Spleen (tissue), 7 donors: Measurements from ENCODE around the gene LRRN2.

Experiments used
- POLR2A ChIP-seq, 3 donors: fragments of 450-650 bp; IDR thresholded peaks; one replicate each; pipeline ENCODE4 v1.5.1; 2017; ENCODE audit warnings: antibody characterized with exemption in 3 of 3, mild to moderate bottlenecking in 1 of 3
- POLR2AphosphoS5 ChIP-seq, 3 donors: sonication (generic); formaldehyde crosslinking; IDR thresholded peaks; one replicate each; pipeline ENCODE4 v1.5.1; 2017; ENCODE audit warnings: antibody characterized with exemption in 3 of 3
- TF ChIP-seq, protein P1 (sequence below), 11 experiments: fragments of 200-600 bp in 7 of 11; fragments of 450-650 bp in 4 of 11; sonication (generic) in 4 of 11; IDR thresholded peaks in 8 of 11; conservative IDR thresholded peaks in 3 of 11; 1 replicate in 7 of 11; 2 replicates in 4 of 11; pipeline versions ENCODE4 v1.4.0 to v1.8.0; 2016 to 2021; ENCODE audit warnings: antibody characterized with exemption in 11 of 11, inconsistent platforms in 4 of 11, mild to moderate bottlenecking in 1 of 11
- donor health status: DM: no; HTN: no; CAD: no; lungs with moderate emphysema.
- donor health status: DM: no; HTN: no; CAD: no.
- donor health status: DM: no; HTN: no; CAD: no.

DNA sequence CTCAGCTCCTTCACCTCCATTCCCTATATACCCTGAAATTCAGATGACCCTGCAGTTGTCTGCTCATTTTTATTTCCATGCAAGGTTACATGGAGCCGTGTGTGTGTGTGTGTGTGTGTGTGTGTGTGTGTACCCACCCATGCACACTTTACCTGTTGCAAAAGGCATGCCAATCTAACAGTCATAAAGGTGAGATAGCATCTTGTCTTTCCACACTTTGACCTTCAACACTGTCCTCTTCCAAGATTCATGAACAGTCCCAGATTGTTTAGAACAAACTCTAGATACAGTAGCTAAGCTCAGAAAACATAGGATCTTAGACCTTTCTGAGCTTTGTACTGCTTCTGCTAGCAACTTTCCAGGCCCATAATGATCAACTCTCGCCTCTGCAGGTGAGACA, 9.5 kb downstream of the LRRN2 start:
- no peak for TF ChIP-seq POLR2A (IDR thresholded peaks at IDR 0.05)
- no peak for TF ChIP-seq POLR2AphosphoS5 (IDR thresholded peaks at IDR 0.05)
- TF ChIP-seq, protein P1, sequence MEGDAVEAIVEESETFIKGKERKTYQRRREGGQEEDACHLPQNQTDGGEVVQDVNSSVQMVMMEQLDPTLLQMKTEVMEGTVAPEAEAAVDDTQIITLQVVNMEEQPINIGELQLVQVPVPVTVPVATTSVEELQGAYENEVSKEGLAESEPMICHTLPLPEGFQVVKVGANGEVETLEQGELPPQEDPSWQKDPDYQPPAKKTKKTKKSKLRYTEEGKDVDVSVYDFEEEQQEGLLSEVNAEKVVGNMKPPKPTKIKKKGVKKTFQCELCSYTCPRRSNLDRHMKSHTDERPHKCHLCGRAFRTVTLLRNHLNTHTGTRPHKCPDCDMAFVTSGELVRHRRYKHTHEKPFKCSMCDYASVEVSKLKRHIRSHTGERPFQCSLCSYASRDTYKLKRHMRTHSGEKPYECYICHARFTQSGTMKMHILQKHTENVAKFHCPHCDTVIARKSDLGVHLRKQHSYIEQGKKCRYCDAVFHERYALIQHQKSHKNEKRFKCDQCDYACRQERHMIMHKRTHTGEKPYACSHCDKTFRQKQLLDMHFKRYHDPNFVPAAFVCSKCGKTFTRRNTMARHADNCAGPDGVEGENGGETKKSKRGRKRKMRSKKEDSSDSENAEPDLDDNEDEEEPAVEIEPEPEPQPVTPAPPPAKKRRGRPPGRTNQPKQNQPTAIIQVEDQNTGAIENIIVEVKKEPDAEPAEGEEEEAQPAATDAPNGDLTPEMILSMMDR (IDR thresholded peaks at IDR 0.05 in 8 of 11, conservative IDR thresholded peaks at IDR 0.05 in 3 of 11): no peak
